Measurements from ENCODE around the gene NCOR1. TPM values are rescaled to one million over a fixed set of nuclear protein-coding genes. Genes with fewer than 3 reads are reported as not detected.

Gene NCOR1
- total and polyA plus RNA-seq, 10 of the 15 experiments (the other 5 are each of a cell fraction or from before 2014, with no cell fraction given) = 34.5 to 135 (median 82.9) TPM

GRCh38 chr17:16259926-16260325 lies 44.6 kb upstream of the NCOR1 start:
- FAIRE-seq = no peak

GRCh38 chr17:16258901-16259300 lies 43.6 kb upstream of the NCOR1 start:
- ATAC-seq (no peak), FAIRE-seq (no peak), DNase-seq (ENCODE audit: low read depth, low spot score) (no peak)
- intact Hi-C loops (cut with micrococcal nuclease; ENCODE audit: unreplicated experiment) = no loop called here
- ChIA-PET POLR2A (no interaction called here), RAD21 (ENCODE audit: unreplicated experiment) (no interaction called here), SMC1A (ENCODE audit: uncharacterized antibody, unreplicated experiment) (interaction anchor here (0.7 to 1.3 kb wide), 2 partner anchors 9 to 373 kb away, joined by 3 to 4 read pairs; no protein-coding TSS in a partner anchor), CTCF (no interaction called here)
- H2AFZ ChIP-seq (ENCODE audit: control insufficient read depth, low read depth, low read length) = no peak overlapping the region
- H3K9me3 ChIP-seq (replicated peaks; ENCODE audit: control insufficient read depth, insufficient read depth, low read length) = peaks cover 8% of the 10 kb centered on the region; the same call in 2 of the 3 replicates
- H3K27ac ChIP-seq (ENCODE audit: control insufficient read depth, insufficient read depth) = no peak overlapping the region
- in situ Hi-C loops (cut with MboI) = no loop called here
- H3K36me3 ChIP-seq (ENCODE audit: control insufficient read depth in 2 of 2, insufficient read depth in 2 of 2, low read length in 1 of 2) = peaks cover 0 to 3% of the 10 kb centered on the region in 2 experiments; a peak in 1 of 4 replicates
- WGBS (ENCODE audit: insufficient coverage, insufficient replicate concordance, low lambda C conversion rate, missing lambda C conversion rate) = 75% methylated on average over 1 of the region's 1 CpG
- BruUV-seq (replicated peaks) = no TSS peak
- no peak overlapping the region for H3K4me3 ChIP-seq
- H3K4me2 ChIP-seq (ENCODE audit: control insufficient read depth, insufficient read depth) = no peak overlapping the region
- no peaks in the 10 kb centered on the region for H3K4me1 ChIP-seq (ENCODE audit: control insufficient read depth, insufficient read depth, low read length)
- H3K79me2 ChIP-seq (ENCODE audit: control insufficient read depth, insufficient read depth, low read length) = no peaks in the 10 kb centered on the region
- no peaks in the 10 kb centered on the region for H4K20me1 ChIP-seq (ENCODE audit: control insufficient read depth, insufficient read depth)
- H3K9ac ChIP-seq (ENCODE audit: control insufficient read depth, insufficient read depth, low read length) = no peak overlapping the region
- no peaks in the 10 kb centered on the region for H3K27me3 ChIP-seq (replicated peaks in 1 of 2; ENCODE audit: control insufficient read depth in 2 of 2, insufficient read depth in 2 of 2, low read length in 1 of 2)
- no peak for TF ChIP-seq SPI1 (IDR thresholded peaks at IDR 0.05; ENCODE audit: borderline replicate concordance, insufficient read depth, low read depth, low read length)
- TF ChIP-seq DPF2 (IDR thresholded peaks at IDR 0.05) = no peak
- no peak for TF ChIP-seq TCF12 (IDR thresholded peaks at IDR 0.05; ENCODE audit: low read depth, low read length)
- no peak for TF ChIP-seq MTA3 (IDR thresholded peaks at IDR 0.05; ENCODE audit: borderline replicate concordance, low read length)
- TF ChIP-seq ZBED1 (IDR thresholded peaks at IDR 0.05; ENCODE audit: borderline replicate concordance) = no peak
- TF ChIP-seq RBBP5 (conservative IDR thresholded peaks at IDR 0.05) = no peak
- TF ChIP-seq ELK1 (IDR thresholded peaks at IDR 0.05; ENCODE audit: low read depth, low read length) = no peak
- TF ChIP-seq E4F1 (IDR thresholded peaks at IDR 0.05; ENCODE audit: borderline replicate concordance, partially characterized antibody) = no peak
- TF ChIP-seq GABPA (IDR thresholded peaks at IDR 0.05; ENCODE audit: low read depth) = no peak
- no peak for TF ChIP-seq RELA (IDR thresholded peaks at IDR 0.05; ENCODE audit: borderline replicate concordance, partially characterized antibody)
- TF ChIP-seq USF1 (IDR thresholded peaks at IDR 0.05; ENCODE audit: borderline replicate concordance, extremely low read length, insufficient read depth, low read depth, low read length) = no peak

More at GRCh38 chr17:16259926-16260325, 44.6 kb upstream of the NCOR1 start:
- TF ChIP-seq MYB (IDR thresholded peaks at IDR 0.05; ENCODE audit: borderline replicate concordance, low read depth, low read length) (no peak), PML (IDR thresholded peaks at IDR 0.05; ENCODE audit: low read length) (no peak), RCOR1 (conservative IDR thresholded peaks at IDR 0.05; ENCODE audit: low read depth, low read length) (no peak)
- ChIA-PET CTCF (no interaction called here), SMC1A (ENCODE audit: uncharacterized antibody, unreplicated experiment) (no interaction called here), RAD21 (ENCODE audit: unreplicated experiment) (no interaction called here), POLR2A (no interaction called here)
- Histone ChIP-seq H3K4me2 (ENCODE audit: control insufficient read depth, insufficient read depth) (no peak overlapping the region), H3K79me2 (ENCODE audit: control insufficient read depth, insufficient read depth, low read length) (no peaks in the 10 kb centered on the region), H3K9me3 (replicated peaks; ENCODE audit: control insufficient read depth, insufficient read depth, low read length) (peaks cover 8% of the 10 kb centered on the region; the same call in 2 of the 3 replicates), H3K9ac (ENCODE audit: control insufficient read depth, insufficient read depth, low read length) (no peak overlapping the region), H2AFZ (ENCODE audit: control insufficient read depth, low read depth, low read length) (no peak overlapping the region), H3K36me3 (ENCODE audit: control insufficient read depth in 2 of 2, insufficient read depth in 2 of 2, low read length in 1 of 2) (peaks cover 0 to 3% of the 10 kb centered on the region in 2 experiments; a peak in 1 of 4 replicates), H3K27ac (ENCODE audit: control insufficient read depth, insufficient read depth) (no peak overlapping the region), H3K4me1 (ENCODE audit: control insufficient read depth, insufficient read depth, low read length) (no peaks in the 10 kb centered on the region), H3K27me3 (replicated peaks in 1 of 2; ENCODE audit: control insufficient read depth in 2 of 2, insufficient read depth in 2 of 2, low read length in 1 of 2) (no peaks in the 10 kb centered on the region), H3K4me3 (no peak overlapping the region), H4K20me1 (ENCODE audit: control insufficient read depth, insufficient read depth) (no peaks in the 10 kb centered on the region)
- intact Hi-C loops (cut with micrococcal nuclease; ENCODE audit: unreplicated experiment) = no loop called here
- no TSS peak for BruUV-seq (replicated peaks)
- in situ Hi-C loops (cut with MboI) = loop anchor here (10.0 kb wide), 1 partner anchor 65 kb away; no protein-coding TSS in a partner anchor
- WGBS (ENCODE audit: insufficient coverage, insufficient replicate concordance, low lambda C conversion rate, missing lambda C conversion rate) = 98% methylated on average over 6 of the region's 6 CpGs
- no peak for ATAC-seq
- DNase-seq (ENCODE audit: low read depth, low spot score) = no peak

Data from GM12878 (cell line).